GM21737 (cell line): ENCODE measurements around the gene UGT1A7.
"Not testable (repeated sequence)": the region's sequence is repeated elsewhere in the genome, so short reads cannot be mapped to it uniquely, and the experiment has no call there.

Source experiments
- ATAC-seq: cut with Tn5 transposase; IDR thresholded peaks from one replicate; pipeline ENCODE4 v1.9.1; 2021; ENCODE audit warnings: mild to moderate bottlenecking, moderate library complexity; ENCODE audit not compliant: unreplicated experiment

Gene UGT1A7

GRCh38 chr2:233681521-233682099 is at the start of gene UGT1A7:
Gene UGT1A7 (plus strand): TSS chr2:233681901. CDS start chr2:233681938, 37 bp downstream.
- ATAC-seq = no peak

DNA sequence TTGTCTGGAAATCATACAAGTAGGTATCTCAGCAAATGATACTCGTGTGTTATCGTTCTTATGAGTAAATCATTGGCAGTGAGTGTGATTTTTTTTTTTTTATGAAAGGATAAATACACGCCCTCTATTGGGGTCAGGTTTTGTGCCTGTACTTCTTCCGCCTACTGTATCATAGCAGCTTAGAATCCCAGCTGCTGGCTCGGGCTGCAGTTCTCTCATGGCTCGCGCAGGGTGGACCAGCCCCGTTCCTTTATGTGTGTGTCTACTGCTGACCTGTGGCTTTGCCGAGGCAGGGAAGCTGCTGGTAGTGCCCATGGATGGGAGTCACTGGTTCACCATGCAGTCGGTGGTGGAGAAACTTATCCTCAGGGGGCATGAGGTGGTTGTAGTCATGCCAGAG is 45.4 kb upstream of the UGT1A7 start, which contains the start of gene UGT1A10:
TSS of gene UGT1A10 (plus strand) at position 143 of the 400 bp plus-strand sequence. CDS start at position 218, 75 bp downstream.
- not testable (repeated sequence) for ATAC-seq

DNA sequence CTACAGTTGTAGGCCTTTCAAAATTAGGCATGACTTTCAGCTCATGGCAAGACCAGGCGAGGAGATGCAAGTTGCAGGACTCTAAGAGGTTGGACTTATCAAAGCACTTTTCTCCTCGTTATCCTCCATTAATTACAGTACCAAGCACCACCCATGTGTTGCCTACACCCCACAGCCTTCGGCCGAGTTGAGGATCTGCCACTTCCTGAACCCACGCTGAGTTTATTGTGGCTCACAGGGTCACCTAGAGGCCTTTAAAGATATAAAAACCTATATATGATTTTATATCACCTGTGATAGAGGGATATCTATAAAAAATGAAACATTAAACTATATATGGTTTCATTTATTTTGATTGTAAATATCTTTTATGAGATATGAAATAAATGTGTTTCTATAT is 42.9 kb upstream of the UGT1A7 start:
- no peak for ATAC-seq

- no peak for ATAC-seq
Observed at GRCh38 chr2:233639860-233640259, 41.8 kb upstream of the UGT1A7 start.

GRCh38 chr2:233643128-233643527 is 38.6 kb upstream of the UGT1A7 start:
- ATAC-seq = no peak

- ATAC-seq = not testable (repeated sequence)
Observed at GRCh38 chr2:233646033-233646432, 35.7 kb upstream of the UGT1A7 start.

DNA sequence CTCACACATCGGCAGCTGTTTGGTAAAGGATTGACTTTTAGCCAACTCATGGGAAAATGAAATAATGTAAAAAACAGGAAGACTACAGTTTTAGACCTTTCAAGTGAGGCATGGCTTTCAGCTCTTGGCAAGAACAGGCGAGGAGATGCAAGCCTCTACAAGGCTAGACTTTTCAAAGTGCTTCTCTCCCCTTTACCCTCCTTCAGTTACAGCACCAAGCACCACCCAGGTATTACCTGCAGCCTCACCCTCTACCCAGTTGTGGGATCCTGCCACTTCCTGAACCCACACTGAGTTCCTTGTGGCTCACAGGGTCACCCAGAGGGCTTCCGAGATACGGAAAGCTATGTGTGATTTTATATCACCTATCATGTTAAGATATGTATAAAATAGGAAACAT is 30.7 kb upstream of the UGT1A7 start:
- ATAC-seq = no peak

DNA sequence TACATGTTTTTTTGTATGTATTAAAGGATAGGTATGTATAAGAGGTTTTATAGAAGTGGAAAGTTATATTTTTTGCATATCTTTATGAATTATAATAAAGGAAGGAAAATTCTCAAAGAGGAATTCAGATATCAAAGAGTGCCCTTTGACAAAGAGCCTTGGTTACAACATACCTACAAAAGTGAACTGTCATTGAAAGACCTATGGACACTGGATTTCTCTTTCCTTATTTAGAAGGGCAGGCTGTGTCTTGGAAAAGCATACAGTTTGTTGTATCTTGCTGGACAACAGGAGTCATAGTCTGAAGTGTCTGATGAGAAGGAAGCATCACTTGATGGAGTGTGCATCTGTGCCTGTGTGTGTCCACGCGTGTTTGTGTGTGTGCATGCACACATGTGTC is 30.3 kb upstream of the UGT1A7 start:
- ATAC-seq = no peak

GRCh38 chr2:233654501-233654900 is 27.2 kb upstream of the UGT1A7 start:
- no peak for ATAC-seq

GRCh38 chr2:233655043-233655442 is 26.7 kb upstream of the UGT1A7 start:
- ATAC-seq = no peak

- ATAC-seq = not testable (repeated sequence)
Observed at GRCh38 chr2:233655943-233656342, 25.8 kb upstream of the UGT1A7 start.

DNA sequence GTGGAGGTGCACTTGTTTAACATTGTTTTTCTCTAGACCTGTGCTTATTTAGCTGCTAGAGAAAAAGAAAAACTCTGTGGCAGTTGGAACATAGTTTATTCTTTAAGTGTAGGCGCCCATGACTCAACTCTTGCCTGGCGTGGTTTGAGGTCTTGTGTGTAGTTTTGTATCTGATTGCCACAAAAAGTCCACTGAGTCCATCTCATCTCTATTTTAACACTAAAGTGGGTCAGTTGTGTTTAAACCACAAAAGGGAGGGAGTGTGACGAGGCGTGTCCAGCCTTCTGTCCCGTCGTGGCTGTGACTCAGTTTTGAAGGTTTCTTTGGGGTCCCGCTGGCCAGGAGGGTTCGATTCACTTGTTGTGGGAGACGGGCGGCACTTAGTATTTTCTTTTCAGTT is 25.3 kb upstream of the UGT1A7 start:
- ATAC-seq = no peak

GRCh38 chr2:233658610-233659009 is 23.1 kb upstream of the UGT1A7 start:
- no peak for ATAC-seq

GRCh38 chr2:233663911-233664310 is 17.8 kb upstream of the UGT1A7 start:
- no peak for ATAC-seq

DNA sequence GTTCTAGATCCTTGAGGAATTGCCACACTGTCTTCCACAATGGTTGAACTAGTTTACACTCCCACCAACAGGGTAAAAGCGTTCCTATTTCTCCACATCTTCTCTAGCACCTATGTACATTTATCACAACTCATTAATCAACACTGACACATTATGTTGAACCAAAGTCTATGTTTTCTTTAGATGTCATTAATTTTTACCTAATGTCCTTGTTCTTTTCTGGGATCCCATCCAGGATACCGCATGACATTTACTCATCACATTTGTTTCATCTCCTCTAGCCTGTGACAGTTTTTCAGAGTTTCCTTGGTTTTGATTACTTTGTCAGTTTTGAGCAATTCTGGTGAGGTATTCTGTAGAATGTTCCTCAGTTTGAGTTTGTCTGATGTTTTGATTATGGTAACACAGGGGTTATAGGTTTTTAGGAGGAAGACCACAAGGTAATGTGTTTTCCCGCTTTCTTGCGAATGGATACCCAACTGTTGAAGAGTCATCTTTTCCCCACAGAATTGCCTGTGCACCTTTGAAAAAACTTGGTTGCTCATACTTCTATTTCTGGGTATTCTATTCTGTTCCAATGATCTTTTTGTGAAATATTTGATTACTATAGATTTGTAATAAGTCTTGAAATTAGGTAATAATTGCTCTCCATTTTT is 13.0 kb upstream of the UGT1A7 start:
- ATAC-seq = no peak

GRCh38 chr2:233671290-233672161 is 10.2 kb upstream of the UGT1A7 start, which contains the start of gene UGT1A9:
Gene UGT1A9 (plus strand): TSS chr2:233671898. CDS start chr2:233671935, 37 bp downstream.
- no peak for ATAC-seq

GRCh38 chr2:233672886-233673285 is 8.8 kb upstream of the UGT1A7 start:
- ATAC-seq = no peak

- no peak for ATAC-seq
Observed at GRCh38 chr2:233673896-233674295, 7.8 kb upstream of the UGT1A7 start.

DNA sequence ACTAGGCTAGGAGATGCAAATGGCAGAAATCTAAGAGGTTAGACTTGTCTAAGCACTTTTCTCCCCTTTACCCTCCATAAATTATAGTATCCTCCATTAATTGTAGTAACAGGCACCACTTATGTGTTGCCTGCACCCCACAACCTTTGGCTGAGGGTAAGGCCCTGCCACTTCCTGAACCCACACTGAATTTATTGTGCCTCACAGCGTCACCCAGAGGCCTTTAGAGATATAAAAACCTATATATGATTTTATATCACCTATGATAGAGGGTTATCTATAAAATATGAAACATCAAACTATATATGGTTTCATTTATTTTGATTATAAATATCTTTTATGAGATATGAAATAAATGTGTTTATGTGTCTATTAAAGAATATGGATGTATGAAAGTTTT is 7.4 kb upstream of the UGT1A7 start:
- ATAC-seq = no peak

- no peak for ATAC-seq
Observed at GRCh38 chr2:233674995-233675394, 6.7 kb upstream of the UGT1A7 start.

- ATAC-seq = no peak
Observed at GRCh38 chr2:233676046-233676445, 5.7 kb upstream of the UGT1A7 start.

DNA sequence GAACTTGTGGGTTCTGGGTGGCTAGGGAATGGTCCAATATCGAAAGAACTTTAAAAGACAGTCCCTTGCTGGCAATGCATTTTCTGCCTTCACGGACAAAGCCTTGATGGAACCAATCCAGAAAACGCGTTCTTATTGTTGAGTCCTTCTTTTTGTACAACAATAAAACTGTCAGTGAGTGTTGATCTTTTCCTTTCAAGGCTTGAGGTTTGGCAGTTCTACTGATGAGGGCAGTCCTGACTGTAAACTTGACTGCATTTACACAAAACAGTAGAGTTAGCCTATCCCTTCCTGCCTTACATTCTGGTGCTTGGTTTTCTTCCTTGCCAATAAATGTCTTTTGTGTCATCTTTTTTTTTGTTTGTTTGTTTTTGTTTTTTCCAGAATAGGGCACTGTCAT is 2.5 kb upstream of the UGT1A7 start:
- ATAC-seq = no peak
